Measurements from ENCODE around the gene MPZL3. TPM values are rescaled to one million over a fixed set of nuclear protein-coding genes. Genes with fewer than 3 reads are reported as not detected.

MPZL3 gene
- total RNA-seq, 1 donor from 2014 or later, result 34.8 TPM

DNA sequence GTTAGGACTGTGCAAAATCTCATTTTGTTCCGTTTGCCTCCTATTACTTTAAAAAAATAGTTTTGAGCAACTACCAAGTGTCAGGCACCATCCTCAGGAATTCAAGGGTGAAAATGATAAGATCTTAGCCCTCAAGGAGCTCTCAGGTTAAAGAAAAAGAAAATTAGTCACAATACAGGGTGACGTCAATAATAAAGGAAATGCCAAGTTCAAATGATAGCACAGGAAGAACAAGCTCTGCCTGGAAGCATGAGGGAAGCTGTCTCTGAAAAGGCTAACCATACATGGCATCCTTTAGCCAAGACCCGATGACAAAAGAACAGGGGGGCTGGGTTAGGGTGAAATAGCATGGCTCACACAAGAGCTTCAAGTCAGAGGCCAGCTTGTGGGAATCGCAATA lies 23.0 kb upstream of the MPZL3 start:
- Histone ChIP-seq H3K27me3 (ENCODE audit: control insufficient read depth, insufficient read depth, low read length) (no peaks in the 10 kb centered on the region), H3K4me3 (ENCODE audit: low read depth, low read length) (no peak overlapping the region), H3K36me3 (ENCODE audit: control insufficient read depth, insufficient read depth, low read length) (no peaks in the 10 kb centered on the region)
- FAIRE-seq, result no peak
- TF ChIP-seq, protein P1, sequence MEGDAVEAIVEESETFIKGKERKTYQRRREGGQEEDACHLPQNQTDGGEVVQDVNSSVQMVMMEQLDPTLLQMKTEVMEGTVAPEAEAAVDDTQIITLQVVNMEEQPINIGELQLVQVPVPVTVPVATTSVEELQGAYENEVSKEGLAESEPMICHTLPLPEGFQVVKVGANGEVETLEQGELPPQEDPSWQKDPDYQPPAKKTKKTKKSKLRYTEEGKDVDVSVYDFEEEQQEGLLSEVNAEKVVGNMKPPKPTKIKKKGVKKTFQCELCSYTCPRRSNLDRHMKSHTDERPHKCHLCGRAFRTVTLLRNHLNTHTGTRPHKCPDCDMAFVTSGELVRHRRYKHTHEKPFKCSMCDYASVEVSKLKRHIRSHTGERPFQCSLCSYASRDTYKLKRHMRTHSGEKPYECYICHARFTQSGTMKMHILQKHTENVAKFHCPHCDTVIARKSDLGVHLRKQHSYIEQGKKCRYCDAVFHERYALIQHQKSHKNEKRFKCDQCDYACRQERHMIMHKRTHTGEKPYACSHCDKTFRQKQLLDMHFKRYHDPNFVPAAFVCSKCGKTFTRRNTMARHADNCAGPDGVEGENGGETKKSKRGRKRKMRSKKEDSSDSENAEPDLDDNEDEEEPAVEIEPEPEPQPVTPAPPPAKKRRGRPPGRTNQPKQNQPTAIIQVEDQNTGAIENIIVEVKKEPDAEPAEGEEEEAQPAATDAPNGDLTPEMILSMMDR (IDR thresholded peaks at IDR 0.05; ENCODE audit: insufficient read depth, low read length, severe bottlenecking), result no peak
- DNase-seq (ENCODE audit: low read depth), result peak; percentile 92

DNA sequence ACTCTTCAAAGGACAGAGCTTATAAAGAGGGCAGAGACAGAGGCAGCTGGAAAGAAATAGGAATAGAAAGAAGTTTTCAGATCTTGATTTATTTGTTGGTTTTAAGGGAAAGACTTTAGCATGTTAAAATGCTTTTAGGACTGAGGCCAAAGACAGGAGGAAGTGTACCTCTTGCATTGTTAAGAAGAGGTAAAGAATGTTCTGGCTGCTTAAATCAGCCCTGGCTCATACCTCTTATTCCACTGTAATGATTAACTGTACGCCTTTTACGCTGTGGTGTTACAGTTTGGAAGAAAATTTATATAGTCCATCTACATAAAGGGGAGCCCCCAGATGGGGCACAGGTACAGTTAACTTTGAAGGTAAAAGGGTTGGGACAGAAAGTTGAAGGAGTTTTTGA lies 22.0 kb upstream of the MPZL3 start:
- no peaks in the 10 kb centered on the region for H3K27me3 ChIP-seq (ENCODE audit: control insufficient read depth, insufficient read depth, low read length)
- H3K36me3 ChIP-seq (ENCODE audit: control insufficient read depth, insufficient read depth, low read length), result no peaks in the 10 kb centered on the region
- FAIRE-seq (no peak), DNase-seq (ENCODE audit: low read depth) (peak; percentile 37)
- TF ChIP-seq, protein P1 (IDR thresholded peaks at IDR 0.05; ENCODE audit: insufficient read depth, low read length, severe bottlenecking), result no peak
- H3K4me3 ChIP-seq (ENCODE audit: low read depth, low read length), result no peak overlapping the region

DNA sequence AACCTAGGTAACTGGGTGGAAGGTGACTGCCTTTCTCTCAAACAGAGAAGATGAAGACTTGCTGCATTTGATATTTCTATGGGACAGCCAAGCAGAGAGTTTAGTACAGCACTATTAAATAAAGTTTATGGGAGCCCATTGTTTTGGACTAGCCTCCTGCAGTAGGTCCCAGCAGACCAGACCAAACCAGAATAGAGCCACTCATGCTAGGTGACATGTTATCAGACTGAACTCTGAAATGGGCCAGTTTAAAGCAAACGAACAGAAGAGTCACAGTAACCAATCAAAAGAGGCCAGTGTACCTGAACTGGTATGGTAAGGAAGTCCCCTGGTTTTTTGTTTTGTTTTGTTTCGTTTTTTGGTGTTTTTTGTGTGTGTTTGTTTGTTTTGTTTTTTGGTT lies 19.8 kb upstream of the MPZL3 start:
- Histone ChIP-seq H3K27me3 (ENCODE audit: control insufficient read depth, insufficient read depth, low read length) (no peaks in the 10 kb centered on the region), H3K36me3 (ENCODE audit: control insufficient read depth, insufficient read depth, low read length) (no peaks in the 10 kb centered on the region), H3K4me3 (ENCODE audit: low read depth, low read length) (no peak overlapping the region)
- DNase-seq (ENCODE audit: low read depth), result no peak
- TF ChIP-seq, protein P1 (IDR thresholded peaks at IDR 0.05; ENCODE audit: insufficient read depth, low read length, severe bottlenecking), result no peak
- no peak for FAIRE-seq

DNA sequence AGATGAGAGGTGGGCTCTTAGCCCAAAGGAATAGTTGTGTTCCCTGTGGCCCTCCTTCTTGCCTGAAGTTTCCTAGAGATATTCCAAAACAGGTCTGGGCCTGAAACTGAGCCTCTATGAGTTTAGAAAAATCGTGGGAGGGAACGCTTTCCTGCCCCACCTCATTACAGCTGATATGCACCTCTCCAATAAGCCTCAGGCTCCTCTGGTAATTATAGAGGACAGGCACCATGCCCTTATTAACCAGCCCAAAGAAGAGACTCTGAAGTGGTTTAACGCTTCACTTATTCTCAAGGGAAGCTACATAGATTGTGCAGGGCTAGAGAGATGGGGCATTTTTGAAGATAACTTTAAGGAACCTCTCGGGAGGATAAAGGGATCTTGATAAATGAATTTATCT lies 15.3 kb upstream of the MPZL3 start:
- Histone ChIP-seq H3K4me3 (ENCODE audit: low read depth, low read length) (no peak overlapping the region), H3K36me3 (ENCODE audit: control insufficient read depth, insufficient read depth, low read length) (peaks cover 2% of the 10 kb centered on the region), H3K27me3 (ENCODE audit: control insufficient read depth, insufficient read depth, low read length) (no peaks in the 10 kb centered on the region)
- DNase-seq (ENCODE audit: low read depth) (peak; percentile 85), FAIRE-seq (no peak)
- TF ChIP-seq, protein P1 (IDR thresholded peaks at IDR 0.05; ENCODE audit: insufficient read depth, low read length, severe bottlenecking), result no peak

DNA sequence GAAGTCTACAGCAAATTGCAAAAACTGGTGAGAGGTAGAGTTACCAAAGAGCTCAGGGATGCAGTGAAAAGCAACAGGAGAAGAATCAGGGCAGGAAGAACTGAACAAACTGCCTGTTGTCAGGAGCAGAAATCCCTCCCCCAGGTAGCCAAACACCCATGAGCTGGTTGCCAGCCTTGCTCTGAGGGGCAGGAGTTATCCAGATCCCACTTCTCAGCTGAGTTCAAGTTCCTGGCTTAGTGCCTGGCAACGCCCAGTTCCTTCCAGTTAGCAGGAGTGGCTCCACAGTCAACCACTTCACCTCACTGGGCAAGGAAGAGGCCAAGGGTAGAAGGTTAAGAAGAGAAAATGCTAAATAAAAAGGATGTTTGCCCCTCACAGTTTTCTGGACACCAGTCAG lies 13.8 kb upstream of the MPZL3 start:
- Histone ChIP-seq H3K36me3 (ENCODE audit: control insufficient read depth, insufficient read depth, low read length) (peaks cover 11% of the 10 kb centered on the region), H3K4me3 (ENCODE audit: low read depth, low read length) (peak overlapping the region; percentile 57), H3K27me3 (ENCODE audit: control insufficient read depth, insufficient read depth, low read length) (no peaks in the 10 kb centered on the region)
- FAIRE-seq (no peak), DNase-seq (ENCODE audit: low read depth) (peak; percentile 80)
- TF ChIP-seq, protein P1 (IDR thresholded peaks at IDR 0.05; ENCODE audit: insufficient read depth, low read length, severe bottlenecking), result no peak
